Stromal cell of bone marrow (primary cell): ENCODE data around the gene TMEM178B.

ENCODE experiments used
- DNase-seq: peaks from one replicate; pipeline ENCODE4 v3.0.0-alpha.2; 2012; ENCODE audit warnings: low read depth

Gene TMEM178B

GRCh38 chr7:141436139-141436538 lies 362.3 kb downstream of the TMEM178B start:
- no peak for DNase-seq

DNA sequence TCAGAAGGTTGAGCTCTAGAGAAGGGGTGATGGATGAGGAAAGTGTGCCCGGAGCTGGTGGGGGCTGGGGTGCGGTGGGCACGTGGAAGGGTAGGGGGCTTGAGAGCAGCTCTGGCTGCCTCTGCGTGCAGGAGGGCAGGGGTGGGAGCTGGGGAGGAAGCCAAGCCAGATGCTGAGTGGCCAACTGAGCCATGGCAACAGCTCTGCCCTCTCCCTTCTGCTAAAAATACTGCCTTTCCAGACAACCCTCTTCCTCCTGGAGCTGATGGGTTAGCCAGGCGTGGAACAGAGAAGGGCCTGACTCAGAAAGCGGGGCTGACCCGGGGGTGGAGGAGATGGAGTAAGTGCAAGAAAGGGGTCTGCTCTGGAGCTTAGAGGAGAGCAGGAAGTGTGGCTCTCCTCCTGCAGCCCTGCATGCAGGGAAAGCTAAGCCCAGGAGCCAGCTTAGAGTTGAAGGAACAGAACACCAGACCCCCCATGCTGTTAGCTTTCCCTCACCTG lies 362.8 kb downstream of the TMEM178B start:
- DNase-seq, result no peak

DNA sequence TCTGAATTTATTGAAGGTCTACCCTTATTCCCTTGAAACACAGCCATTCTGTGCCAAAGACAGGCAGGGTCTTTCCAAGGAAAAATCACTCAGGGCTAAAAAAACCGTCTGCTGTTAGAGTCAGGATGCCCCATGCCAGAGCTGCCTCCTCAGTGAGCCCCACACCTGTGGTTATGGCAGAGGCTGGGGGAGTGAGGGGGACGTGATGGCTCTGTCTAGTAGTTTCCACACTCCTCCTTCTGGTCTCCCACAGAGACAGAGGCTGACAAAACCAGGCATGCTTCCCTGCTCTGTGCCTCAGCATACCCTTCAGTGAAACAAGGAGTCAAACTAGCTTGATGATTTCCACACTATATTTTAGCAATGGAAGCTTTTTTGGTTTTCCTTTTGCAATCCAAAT lies 365.3 kb downstream of the TMEM178B start:
- DNase-seq, result no peak

- DNase-seq, result no peak
Observed at GRCh38 chr7:141439776-141440175, 365.9 kb downstream of the TMEM178B start.

GRCh38 chr7:141441837-141442627 lies 368.2 kb downstream of the TMEM178B start:
- no peak for DNase-seq

GRCh38 chr7:141442781-141443180 lies 368.9 kb downstream of the TMEM178B start:
- DNase-seq, result no peak

DNA sequence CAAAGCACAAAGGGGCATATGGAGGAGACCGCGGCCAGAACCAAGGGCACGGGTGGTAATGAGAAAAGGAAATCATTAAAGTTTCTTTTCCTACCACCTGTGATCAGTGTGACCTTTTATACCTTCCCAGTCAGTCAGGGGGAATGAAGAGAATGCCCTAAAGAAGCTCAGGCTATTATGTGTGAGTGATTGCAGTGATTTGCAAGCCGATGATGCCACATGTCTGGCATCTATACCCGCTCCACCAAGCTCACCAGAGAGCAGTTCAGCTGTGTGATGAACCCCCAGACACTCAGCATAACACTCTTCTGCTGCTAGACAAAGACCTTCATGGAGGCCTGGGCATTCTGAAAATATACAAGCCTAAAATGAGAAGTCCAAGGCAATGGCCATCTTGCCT lies 371.1 kb downstream of the TMEM178B start:
- DNase-seq, result no peak

- DNase-seq, result no peak
Observed at GRCh38 chr7:141451232-141451631, 377.4 kb downstream of the TMEM178B start.

GRCh38 chr7:141452911-141453310 lies 379.0 kb downstream of the TMEM178B start:
- no peak for DNase-seq

DNA sequence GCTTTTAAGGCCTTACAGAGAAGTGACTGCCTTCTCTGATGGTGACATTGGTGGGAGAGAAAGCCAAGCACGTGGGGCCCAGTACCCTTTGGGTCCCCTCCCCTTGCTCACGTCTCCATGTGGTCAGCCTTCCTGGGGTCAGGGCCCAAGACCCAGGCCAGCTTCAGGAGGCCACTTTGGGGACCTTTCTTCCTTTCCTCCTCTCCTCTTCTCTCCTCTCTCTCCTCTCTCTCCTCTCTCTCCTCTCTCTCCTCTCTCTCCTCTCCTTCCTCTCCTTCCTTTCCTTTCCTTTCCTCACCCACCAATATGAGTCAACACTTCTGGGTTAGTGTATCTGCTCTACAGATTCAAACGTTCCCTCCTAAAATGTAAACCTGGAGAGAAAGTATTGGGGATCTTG lies 380.5 kb downstream of the TMEM178B start:
- DNase-seq, result no peak

DNA sequence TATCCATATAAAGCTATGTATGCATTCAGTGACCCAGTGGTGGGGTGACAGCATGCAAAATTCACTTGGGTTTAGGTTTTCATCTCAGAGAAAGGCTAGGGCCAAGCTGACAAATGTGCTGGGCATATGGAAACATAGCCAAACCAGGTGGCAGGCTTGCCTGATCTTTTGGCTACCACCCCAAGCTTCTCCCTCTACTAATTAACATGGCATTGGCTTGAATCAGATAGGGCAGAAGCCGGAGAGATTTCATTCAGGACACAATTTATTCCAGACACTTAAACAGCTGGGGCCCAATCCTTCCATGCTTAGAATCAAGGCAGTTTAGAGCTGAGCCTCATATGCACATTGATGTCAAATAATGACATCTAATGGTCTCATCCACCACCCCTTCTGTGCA lies 381.9 kb downstream of the TMEM178B start:
- no peak for DNase-seq

GRCh38 chr7:141456298-141456697 lies 382.4 kb downstream of the TMEM178B start:
- no peak for DNase-seq

GRCh38 chr7:141456711-141457110 lies 382.8 kb downstream of the TMEM178B start:
- DNase-seq, result no peak

GRCh38 chr7:141460781-141461715 lies 387.2 kb downstream of the TMEM178B start:
- no peak for DNase-seq

- no peak for DNase-seq
Observed at GRCh38 chr7:141461924-141462323, 388.1 kb downstream of the TMEM178B start.

DNA sequence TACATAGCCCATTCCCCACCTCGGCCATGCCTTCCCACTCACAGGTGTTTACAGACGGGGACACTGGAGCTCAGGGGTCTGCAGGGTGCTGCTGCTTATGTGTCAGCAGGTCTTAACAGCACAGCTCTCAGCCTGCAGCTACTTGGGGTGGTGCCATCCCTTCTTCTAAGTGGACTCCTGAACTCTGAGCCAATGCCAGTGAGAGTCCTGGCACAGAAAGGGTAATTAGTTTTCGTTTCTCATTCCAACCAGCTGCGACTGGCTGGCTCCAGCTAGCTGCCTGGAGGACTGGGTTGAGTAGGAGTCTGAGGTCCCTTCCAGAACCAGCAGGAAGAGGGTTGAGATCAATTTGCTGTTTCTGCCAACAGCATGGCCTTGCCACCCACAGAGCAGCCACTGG lies 389.1 kb downstream of the TMEM178B start:
- no peak for DNase-seq

DNA sequence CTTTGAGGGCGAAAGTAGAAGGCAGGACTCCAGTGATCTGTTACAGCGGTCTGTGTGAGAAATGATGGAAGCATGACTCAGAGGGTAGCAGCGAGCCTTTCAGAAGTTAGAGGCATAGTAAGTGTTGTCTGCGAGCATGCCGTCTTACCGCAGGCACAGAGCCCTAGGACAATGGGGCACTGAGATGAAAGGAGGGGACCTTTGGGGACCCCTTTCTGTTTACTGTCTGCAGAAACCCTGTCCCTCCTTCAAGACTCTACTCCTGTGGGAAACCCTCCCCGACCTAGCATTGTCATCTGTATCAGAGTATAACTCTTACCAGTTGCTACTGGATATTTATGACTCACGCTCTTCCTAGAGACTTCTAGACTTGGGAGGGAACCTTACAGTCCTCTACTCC lies 390.1 kb downstream of the TMEM178B start:
- DNase-seq, result no peak

GRCh38 chr7:141464551-141464950 lies 390.7 kb downstream of the TMEM178B start:
- no peak for DNase-seq

DNA sequence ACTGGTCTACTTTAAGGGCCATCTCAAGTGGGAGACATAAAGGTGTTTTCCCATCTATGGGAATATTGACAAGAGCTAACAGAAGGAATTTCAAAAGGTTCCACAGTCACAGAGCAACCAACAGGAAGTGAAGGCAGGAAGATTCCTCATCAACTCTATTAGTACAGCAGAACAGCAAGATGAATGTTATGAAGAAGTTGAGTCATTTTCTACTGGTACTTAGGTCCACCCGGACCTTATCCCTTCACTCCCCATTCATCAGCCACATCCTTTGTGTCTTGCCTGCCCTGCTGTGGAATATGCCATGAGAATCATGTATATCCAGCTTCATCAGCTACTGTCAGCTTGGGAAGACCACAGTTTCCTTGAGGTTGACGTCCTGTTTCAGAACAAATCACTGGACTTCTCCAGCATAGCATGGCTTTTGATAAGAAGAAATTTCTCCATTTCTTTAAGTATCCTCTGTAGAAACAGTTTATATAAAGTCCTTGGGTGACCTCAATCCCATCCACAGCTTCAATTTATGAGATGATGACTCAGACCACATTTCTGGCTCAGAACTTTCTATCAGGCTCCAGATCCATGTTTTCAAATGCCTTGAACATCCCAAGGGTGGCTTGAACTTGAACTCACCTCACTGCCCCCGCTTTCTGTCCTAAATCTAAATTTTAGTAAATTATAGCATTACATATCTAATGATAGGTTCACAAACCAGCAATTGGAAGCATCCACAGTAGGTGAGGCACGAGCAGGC lies 392.5 kb downstream of the TMEM178B start:
- DNase-seq, result peak; percentile 42

GRCh38 chr7:141468341-141468740 lies 394.5 kb downstream of the TMEM178B start:
- no peak for DNase-seq

- DNase-seq, result no peak
Observed at GRCh38 chr7:141475679-141476078, 401.8 kb downstream of the TMEM178B start.

GRCh38 chr7:141477865-141478264 lies 404.0 kb downstream of the TMEM178B start:
- no peak for DNase-seq
